ENCODE data around the gene POC1A. TPM values are rescaled to one million over a fixed set of nuclear protein-coding genes. Genes with fewer than 3 reads are reported as not detected.

POC1A gene
- total RNA-seq, 1 donor from 2014 or later, result 3.7 TPM

GRCh38 chr3:52175416-52176179 is 21.4 kb upstream of the POC1A start:
- Histone ChIP-seq H3K27me3 (ENCODE audit: insufficient read depth, low read length) (no peaks in the 10 kb centered on the region), H3K9ac (ENCODE audit: low read length) (no peak overlapping the region), H3K4me3 (ENCODE audit: insufficient read depth, low read depth, low read length) (no peak overlapping the region), H3K79me2 (ENCODE audit: insufficient read depth, low read length) (no peaks in the 10 kb centered on the region), H3K27ac (ENCODE audit: low read depth, low read length) (no peak overlapping the region), H3K4me2 (ENCODE audit: low read length) (no peak overlapping the region), H4K20me1 (ENCODE audit: insufficient read depth, low read length) (no peaks in the 10 kb centered on the region), H2AFZ (ENCODE audit: low read depth, low read length) (no peak overlapping the region), H3K36me3 (ENCODE audit: insufficient read depth, low read length) (no peaks in the 10 kb centered on the region), H3K4me1 (ENCODE audit: insufficient read depth, low read length) (peaks cover 6% of the 10 kb centered on the region), H3K9me3 (ENCODE audit: insufficient read depth, low read depth, low read length) (no peaks in the 10 kb centered on the region)
- DNase-seq (ENCODE audit: low read depth) (no peak), FAIRE-seq (no peak)
- TF ChIP-seq EZH2 (IDR thresholded peaks at IDR 0.05; ENCODE audit: insufficient read depth, low read length), result no peak
- no peak for TF ChIP-seq CTCF (IDR thresholded peaks at IDR 0.05; ENCODE audit: insufficient read depth, low read depth, low read length)
- peaks cover 1% of the 10 kb centered on the region for H3K9me3 Mint-ChIP-seq (ENCODE audit: unreplicated experiment)
- peaks cover 36% of the 10 kb centered on the region for H3K27me3 Mint-ChIP-seq (ENCODE audit: low read depth, unreplicated experiment)
- no peak overlapping the region for H3K4me3 Mint-ChIP-seq (ENCODE audit: unreplicated experiment)
- no peak overlapping the region for H3K27ac Mint-ChIP-seq (ENCODE audit: unreplicated experiment)
- H3K4me1 Mint-ChIP-seq (ENCODE audit: low read depth, unreplicated experiment), result peaks cover 2% of the 10 kb centered on the region
- H3K36me3 Mint-ChIP-seq (ENCODE audit: low read depth, unreplicated experiment), result peaks cover 2% of the 10 kb centered on the region

GRCh38 chr3:52174896-52175295 is 20.7 kb upstream of the POC1A start:
- Mint-ChIP-seq H3K9me3 (ENCODE audit: unreplicated experiment) (peaks cover 1% of the 10 kb centered on the region), H3K27ac (ENCODE audit: unreplicated experiment) (no peak overlapping the region), H3K27me3 (ENCODE audit: low read depth, unreplicated experiment) (peaks cover 36% of the 10 kb centered on the region), H3K4me1 (ENCODE audit: low read depth, unreplicated experiment) (peaks cover 2% of the 10 kb centered on the region), H3K36me3 (ENCODE audit: low read depth, unreplicated experiment) (peaks cover 2% of the 10 kb centered on the region), H3K4me3 (ENCODE audit: unreplicated experiment) (no peak overlapping the region)
- DNase-seq (ENCODE audit: low read depth), result no peak
- no peak overlapping the region for H3K9ac ChIP-seq (ENCODE audit: low read length)
- no peaks in the 10 kb centered on the region for H3K36me3 ChIP-seq (ENCODE audit: insufficient read depth, low read length)
- H3K4me2 ChIP-seq (ENCODE audit: low read length), result no peak overlapping the region
- TF ChIP-seq EZH2 (IDR thresholded peaks at IDR 0.05; ENCODE audit: insufficient read depth, low read length) (no peak), CTCF (IDR thresholded peaks at IDR 0.05; ENCODE audit: insufficient read depth, low read depth, low read length) (no peak)
- no peak for FAIRE-seq
- peaks cover 6% of the 10 kb centered on the region for H3K4me1 ChIP-seq (ENCODE audit: insufficient read depth, low read length)
- no peaks in the 10 kb centered on the region for H3K79me2 ChIP-seq (ENCODE audit: insufficient read depth, low read length)
- no peak overlapping the region for H3K27ac ChIP-seq (ENCODE audit: low read depth, low read length)
- no peaks in the 10 kb centered on the region for H3K9me3 ChIP-seq (ENCODE audit: insufficient read depth, low read depth, low read length)
- no peak overlapping the region for H2AFZ ChIP-seq (ENCODE audit: low read depth, low read length)
- no peaks in the 10 kb centered on the region for H4K20me1 ChIP-seq (ENCODE audit: insufficient read depth, low read length)
- H3K27me3 ChIP-seq (ENCODE audit: insufficient read depth, low read length), result no peaks in the 10 kb centered on the region
- H3K4me3 ChIP-seq (ENCODE audit: insufficient read depth, low read depth, low read length), result no peak overlapping the region

- no peak overlapping the region for H2AFZ ChIP-seq (ENCODE audit: low read depth, low read length)
- no peaks in the 10 kb centered on the region for H4K20me1 ChIP-seq (ENCODE audit: insufficient read depth, low read length)
- no peaks in the 10 kb centered on the region for H3K36me3 ChIP-seq (ENCODE audit: insufficient read depth, low read length)
- H3K9me3 Mint-ChIP-seq (ENCODE audit: unreplicated experiment), result peaks cover 1% of the 10 kb centered on the region
- no peak overlapping the region for H3K4me3 Mint-ChIP-seq (ENCODE audit: unreplicated experiment)
- no peak overlapping the region for H3K27ac Mint-ChIP-seq (ENCODE audit: unreplicated experiment)
- no peak overlapping the region for H3K27ac ChIP-seq (ENCODE audit: low read depth, low read length)
- no peaks in the 10 kb centered on the region for H3K27me3 ChIP-seq (ENCODE audit: insufficient read depth, low read length)
- no peak overlapping the region for H3K4me2 ChIP-seq (ENCODE audit: low read length)
- H3K4me3 ChIP-seq (ENCODE audit: insufficient read depth, low read depth, low read length), result no peak overlapping the region
- peaks cover 2% of the 10 kb centered on the region for H3K4me1 Mint-ChIP-seq (ENCODE audit: low read depth, unreplicated experiment)
- peaks cover 2% of the 10 kb centered on the region for H3K36me3 Mint-ChIP-seq (ENCODE audit: low read depth, unreplicated experiment)
- no peaks in the 10 kb centered on the region for H3K79me2 ChIP-seq (ENCODE audit: insufficient read depth, low read length)
- no peak for DNase-seq (ENCODE audit: low read depth)
- H3K9me3 ChIP-seq (ENCODE audit: insufficient read depth, low read depth, low read length), result no peaks in the 10 kb centered on the region
- no peak for TF ChIP-seq CTCF (IDR thresholded peaks at IDR 0.05; ENCODE audit: insufficient read depth, low read depth, low read length)
- no peak for TF ChIP-seq EZH2 (IDR thresholded peaks at IDR 0.05; ENCODE audit: insufficient read depth, low read length)
- H3K4me1 ChIP-seq (ENCODE audit: insufficient read depth, low read length), result peaks cover 6% of the 10 kb centered on the region
- peaks cover 28% of the 10 kb centered on the region for H3K27me3 Mint-ChIP-seq (ENCODE audit: low read depth, unreplicated experiment)
- H3K9ac ChIP-seq (ENCODE audit: low read length), result no peak overlapping the region
- no peak for FAIRE-seq
Measured at GRCh38 chr3:52173101-52173500, 18.9 kb upstream of the POC1A start.
